NK-92 (cell line): Measurements from ENCODE around the gene LRRC63.

Experiments
- DNase-seq: peaks from one replicate; lab custom pipeline; 2025; ENCODE audit not compliant: unreplicated experiment; lab: John Stamatoyannopoulos, UW

Gene LRRC63

DNA sequence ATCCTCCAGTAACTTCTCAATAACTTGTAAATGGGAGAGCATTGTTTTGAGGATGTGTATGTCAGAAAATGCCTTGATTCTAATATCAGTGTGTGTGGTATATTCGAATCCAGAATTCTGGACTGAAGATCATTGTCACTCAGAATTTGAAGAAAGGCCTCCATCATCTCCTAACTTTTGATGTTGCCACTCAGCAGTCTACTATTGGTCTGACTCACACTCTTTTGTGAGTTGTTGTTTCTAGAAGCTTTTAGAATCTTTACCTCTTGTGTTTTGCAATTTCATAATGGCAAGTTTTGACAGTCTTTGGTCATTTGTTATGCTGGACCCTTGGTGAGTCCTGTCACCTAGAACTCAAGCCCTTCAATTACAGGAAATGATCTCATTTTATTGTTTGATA, 98.3 kb downstream of the LRRC63 start:
- no peak for DNase-seq

DNA sequence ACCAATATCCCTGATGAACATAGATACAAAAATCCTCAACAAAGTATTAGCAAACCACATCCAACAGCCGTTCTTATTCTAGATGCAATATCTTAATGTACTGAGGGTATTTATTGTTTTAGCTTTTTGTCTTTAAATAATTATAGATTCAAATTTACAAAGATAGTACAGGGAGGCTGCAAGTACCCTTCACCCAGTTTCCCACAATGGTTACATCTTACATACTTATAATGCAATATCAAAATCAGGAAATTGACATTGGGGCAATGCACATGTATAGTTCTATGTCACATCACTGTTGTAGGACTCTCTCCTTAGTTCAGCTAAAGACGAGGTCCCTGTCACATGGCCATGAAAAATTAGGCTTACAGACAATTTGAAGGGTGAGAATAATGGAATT, 99.5 kb downstream of the LRRC63 start:
- no peak for DNase-seq

DNA sequence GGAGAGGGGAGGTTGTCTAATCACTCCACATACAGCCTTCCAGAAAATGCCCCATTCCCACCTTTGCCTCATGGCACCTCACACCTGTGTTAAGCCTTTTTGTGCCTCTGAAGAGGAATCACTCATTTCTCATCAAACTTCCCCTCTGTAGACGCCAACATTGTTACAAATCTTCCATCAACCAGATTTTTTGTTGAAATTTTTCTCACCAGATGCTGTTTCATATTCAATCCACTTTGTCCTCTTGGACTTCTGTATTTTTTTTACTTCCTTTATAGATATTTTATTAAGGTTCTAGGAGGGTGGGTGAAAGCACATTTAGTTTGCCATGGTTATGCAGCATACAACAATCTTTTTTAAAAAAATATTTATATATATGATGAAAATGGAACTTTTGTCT, 101.3 kb downstream of the LRRC63 start:
- no peak for DNase-seq

DNA sequence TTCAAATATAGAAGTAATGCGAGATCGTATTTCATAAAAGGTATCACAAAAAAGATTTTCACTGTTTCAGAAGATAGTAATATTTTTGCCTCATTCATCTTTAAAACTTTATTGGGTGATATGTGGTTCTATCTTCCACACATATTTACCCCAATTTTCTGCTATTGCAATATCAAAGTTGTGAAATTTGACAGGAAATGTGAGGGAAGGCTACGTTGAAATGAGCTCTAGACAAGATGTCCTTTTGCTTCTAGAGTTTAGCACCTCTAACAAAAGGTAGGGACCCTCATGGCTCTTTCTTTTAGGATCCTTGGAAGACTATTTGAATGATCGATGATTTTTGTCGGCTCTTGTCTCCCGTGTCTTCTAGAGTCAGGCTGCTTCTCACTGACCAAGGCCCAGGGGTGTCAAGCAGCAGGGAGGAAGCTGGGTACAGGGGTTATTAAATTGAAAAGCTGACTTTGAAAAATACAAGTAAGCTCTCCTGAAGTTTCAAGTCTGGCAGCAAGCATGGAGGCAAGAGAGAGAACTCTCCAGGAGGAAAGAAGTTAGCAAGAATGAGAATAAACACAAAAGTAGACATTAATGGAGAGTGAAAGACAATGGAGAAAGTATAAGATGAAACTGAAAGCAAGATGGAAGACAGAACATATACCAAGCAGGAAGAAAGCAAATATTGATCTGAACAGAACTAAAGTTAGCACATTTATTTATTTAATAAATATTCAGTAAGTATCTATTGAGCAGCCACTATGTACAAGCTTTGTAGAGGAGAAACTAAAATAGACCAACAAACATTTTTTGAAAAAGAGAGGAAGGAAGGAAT, 101.9 kb downstream of the LRRC63 start:
- DNase-seq: no peak

DNA sequence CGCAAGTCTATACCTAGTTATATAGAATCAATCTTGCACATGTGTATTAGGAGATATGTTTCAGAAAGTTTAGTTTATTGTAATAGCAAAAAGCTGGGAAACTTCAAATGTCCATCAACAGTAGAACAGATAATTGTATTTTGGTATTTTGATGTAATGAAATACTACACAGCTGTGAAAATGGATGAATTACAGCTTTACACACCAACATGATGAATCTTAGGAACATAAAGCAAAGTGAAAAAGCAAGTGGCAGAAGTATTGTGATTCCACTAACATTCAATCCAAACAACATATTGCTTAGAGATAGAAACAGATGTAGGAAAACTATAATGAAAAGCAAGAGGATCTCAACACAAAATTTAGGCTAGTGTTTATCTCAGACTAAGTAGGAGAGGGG, 102.9 kb downstream of the LRRC63 start:
- no peak for DNase-seq

DNA sequence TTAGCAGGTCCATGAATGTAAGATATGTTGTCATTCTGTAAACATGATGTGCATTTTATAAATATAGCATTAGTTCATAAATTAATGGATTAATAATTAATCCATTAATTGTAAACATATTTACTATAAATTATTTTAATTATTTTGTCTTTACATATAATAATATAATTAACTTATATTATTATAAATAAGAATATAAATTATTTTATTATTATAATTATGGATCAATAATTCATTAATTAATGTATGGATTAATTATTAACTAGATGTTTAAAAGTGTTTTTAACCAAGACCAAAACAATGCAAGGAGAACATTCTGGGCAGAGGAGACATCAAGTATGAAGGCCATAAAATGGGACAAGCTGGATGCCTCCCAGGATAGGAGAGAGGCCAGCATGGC, 103.3 kb downstream of the LRRC63 start:
- DNase-seq: no peak

DNA sequence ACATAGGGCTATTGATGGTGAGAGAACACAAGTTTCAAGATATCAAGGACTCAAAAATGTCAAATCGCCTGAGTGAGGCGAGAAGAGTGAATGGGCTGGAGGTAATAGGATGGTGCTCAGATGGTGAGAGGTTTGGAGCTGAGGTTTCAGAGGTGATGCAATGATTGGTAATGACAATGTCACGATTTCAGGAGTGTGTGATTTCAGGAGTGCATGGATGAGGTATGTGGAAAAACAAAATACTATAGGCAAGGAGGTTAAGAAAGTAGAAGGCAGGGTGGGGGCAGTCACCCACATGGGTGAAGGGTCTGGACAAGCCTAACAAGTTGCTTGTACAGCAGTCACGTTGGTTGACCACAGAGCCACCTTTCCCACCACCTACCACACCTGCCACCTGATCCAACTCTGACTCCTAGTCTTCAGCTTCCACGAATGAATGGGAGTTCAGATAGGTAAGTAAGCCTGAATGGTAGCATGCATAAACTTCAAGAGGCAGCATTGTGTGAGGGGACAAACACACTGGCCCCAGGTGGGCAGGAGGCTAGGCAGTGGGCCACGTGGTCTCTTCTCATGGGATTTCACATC, 103.9 kb downstream of the LRRC63 start:
- DNase-seq: no peak

DNA sequence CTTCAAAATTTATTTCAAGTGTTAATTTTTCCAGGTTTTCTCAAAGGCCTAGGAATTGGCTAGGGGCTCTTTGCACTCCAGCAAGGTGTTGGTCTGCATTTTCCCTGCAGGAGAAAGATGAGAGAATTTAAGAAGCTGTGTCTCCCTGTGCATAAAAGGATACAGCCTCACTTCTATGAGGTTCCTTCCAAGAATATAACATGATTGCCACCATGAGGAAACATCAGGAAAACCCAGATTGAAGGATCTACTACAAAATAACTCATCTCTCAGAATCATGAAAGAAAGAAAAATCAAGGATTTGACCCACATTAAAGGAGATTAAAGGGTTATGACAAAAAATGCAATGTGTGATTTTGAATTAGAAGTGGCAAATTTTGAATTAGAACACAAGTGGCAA, 105.4 kb downstream of the LRRC63 start:
- DNase-seq: no peak

DNA sequence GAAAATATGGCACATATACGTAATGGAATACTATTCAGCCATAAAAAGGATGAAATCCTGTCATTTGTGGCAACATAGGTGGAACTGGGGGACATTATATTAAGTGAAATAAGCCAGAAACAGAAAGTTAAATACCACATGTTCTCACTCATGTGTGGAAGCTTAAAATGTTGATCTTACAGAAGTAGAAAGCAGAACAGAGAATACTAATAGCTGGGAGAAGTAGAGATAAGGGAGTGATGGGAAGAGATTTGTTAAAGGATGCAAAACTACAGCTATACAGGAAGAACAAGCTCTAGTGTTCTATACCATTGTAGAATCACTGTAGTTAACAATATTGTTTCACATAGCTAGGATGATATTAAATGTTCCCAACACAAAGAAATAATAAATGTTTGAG, 107.3 kb downstream of the LRRC63 start:
- no peak for DNase-seq

DNA sequence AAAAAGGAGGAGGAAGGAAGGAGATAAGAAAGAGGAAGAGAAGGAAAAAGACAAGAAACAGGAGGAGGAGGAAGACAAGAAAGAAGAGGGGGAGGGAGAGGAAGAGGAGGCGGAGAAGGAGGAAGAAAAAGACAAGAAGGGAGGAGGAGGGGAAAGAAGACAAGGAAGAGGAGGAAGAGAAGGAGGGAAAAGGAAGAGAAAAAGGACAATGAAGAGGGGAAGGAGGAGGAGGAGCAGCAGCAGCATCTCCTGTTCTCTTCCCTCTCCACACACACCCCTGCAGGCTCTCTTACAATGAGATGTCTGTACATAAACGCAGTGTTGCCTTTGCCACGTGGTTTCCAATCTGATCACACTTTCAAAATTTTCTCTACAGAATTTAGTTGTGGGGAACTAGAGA, 108.7 kb downstream of the LRRC63 start:
- no peak for DNase-seq

DNA sequence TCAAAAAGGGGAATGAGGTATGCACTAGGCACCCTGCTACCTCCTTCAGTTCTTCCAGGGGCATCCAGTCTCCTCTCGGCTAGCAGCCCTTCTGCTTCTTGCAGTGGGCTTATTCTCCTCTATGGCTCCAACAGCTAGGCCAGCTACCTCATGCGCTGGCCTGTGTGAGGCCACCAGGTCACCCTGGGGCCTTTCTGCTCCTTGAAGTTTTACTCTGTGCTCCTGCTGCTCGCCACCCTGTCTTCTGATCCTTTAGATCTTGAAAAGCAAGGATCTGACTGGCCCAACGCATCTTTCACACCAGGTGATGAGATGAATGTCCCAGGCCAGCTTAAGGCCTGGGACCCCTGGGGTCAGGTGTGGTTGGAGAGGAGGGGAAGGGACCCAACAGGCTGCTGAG, 109.1 kb downstream of the LRRC63 start:
- DNase-seq: no peak

DNA sequence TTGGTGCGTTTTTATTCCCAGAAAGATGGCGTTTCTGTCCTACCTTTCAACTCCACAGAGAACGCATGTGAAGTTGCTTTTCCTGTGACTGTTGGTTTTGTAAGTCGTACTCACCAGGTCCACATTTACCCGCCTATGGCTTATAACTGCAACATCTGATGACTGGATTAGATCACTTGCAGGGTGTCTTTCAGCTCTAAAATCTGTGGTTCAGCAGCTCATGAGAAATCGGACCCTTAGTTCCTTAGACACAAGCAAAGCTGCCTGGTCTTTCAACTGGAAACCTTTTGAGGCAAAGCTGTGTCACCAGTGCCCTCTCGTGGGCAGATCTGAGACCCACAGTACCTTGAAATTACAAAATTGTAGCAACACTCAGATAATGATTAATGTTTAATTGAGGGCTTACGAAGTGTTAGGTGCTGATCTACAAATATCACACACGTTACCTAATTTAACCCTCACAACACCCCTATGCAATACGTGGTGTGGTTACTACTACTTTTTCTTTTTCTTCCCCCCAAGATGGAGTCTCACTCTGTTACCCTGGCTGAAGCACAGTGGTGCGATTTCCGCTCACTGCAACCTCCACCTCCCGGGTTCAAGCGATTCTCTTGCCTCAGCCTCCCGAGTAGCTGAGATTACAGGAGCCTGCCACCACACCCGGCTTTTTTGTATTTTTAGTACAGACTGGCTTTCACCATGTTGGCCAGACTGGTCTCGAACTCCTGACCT, 109.9 kb downstream of the LRRC63 start:
- DNase-seq: no peak

DNA sequence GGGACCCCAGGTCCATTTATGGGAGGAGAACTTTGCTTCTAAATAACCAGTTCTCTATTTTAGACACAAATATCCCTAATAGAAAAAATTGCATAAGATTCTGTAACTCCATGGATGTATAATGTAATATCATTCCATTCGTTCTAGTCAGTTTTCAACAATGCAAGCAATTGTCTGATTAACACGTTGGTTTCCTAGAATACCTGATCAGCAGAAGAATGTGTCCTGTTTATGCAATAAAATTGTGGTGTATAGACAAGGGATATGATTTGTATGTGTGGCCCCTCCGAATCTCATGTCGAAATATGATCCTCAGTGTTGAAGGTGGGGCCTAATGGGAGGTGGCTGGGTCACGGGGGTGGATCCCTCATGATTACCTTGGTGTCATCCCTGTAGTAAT, 113.2 kb downstream of the LRRC63 start:
- no peak for DNase-seq
